Neural cell (in vitro differentiated cells): ENCODE measurements around the gene BOD1L2. TPM values are rescaled to one million over a fixed set of nuclear protein-coding genes. Genes with fewer than 3 reads are reported as not detected.
A peak's percentile ranks its signal among the peaks of the same experiment; 100 is the strongest.

Experiments
- H2AFZ ChIP-seq: fragments of 200-600, 300-800 bp; sonication (generic), shearing (Covaris generic); 2 replicates; pipeline ENCODE4 v1.6.0; 2014; ENCODE audit warnings: low read depth, mild to moderate bottlenecking, antibody characterized with exemption, low read length, moderate library complexity
- H3F3A ChIP-seq: fragments of 200-600 bp; shearing (Covaris generic); 2 replicates; pipeline ENCODE4 v1.6.1; 2016; ENCODE audit warnings: mild to moderate bottlenecking, moderate library complexity, mixed read lengths, antibody characterized with exemption, low read length; ENCODE audit not compliant: insufficient read depth, poor library complexity, severe bottlenecking
- H3K27ac ChIP-seq: fragments of 200-600, 300-800 bp; sonication (generic), shearing (Covaris generic); 2 replicates; pipeline ENCODE4 v1.5.1; 2014; ENCODE audit warnings: mild to moderate bottlenecking, low read length, moderate library complexity
- H3K27me3 ChIP-seq: fragments of 300-800, 200-600 bp; sonication (generic), shearing (Covaris generic); 2 replicates; pipeline ENCODE4 v1.6.0; 2014; ENCODE audit warnings: mild to moderate bottlenecking, low read depth, low read length, moderate library complexity; ENCODE audit not compliant: insufficient read depth
- H3K36me3 ChIP-seq: fragments of 300-800, 200-600 bp; sonication (generic), shearing (Covaris generic); 2 replicates; pipeline ENCODE4 v1.5.1; 2014; ENCODE audit warnings: mild to moderate bottlenecking, antibody characterized with exemption, low read length, moderate library complexity; ENCODE audit not compliant: insufficient read depth
- H3K4me2 ChIP-seq: fragments of 300-800, 200-600 bp; sonication (generic), shearing (Covaris generic); 2 replicates; pipeline ENCODE4 v1.6.0; 2014; ENCODE audit warnings: mild to moderate bottlenecking, low read length
- H3K4me3 ChIP-seq: fragments of 300-800, 200-600 bp; sonication (generic), shearing (Covaris generic); 2 replicates; pipeline ENCODE4 v1.5.1; 2014; ENCODE audit warnings: mild to moderate bottlenecking, low read length, moderate library complexity
- H3K79me2 ChIP-seq: fragments of 200-600 bp; shearing (Covaris generic); replicated peaks from 2 replicates; pipeline ENCODE4 v1.6.0; 2014; ENCODE audit warnings: mild to moderate bottlenecking, low read length, moderate library complexity; ENCODE audit not compliant: insufficient read depth
- H3K9ac ChIP-seq: fragments of 300-800, 200-600 bp; sonication (generic), shearing (Covaris generic); 2 replicates; pipeline ENCODE4 v1.6.1; 2016; ENCODE audit warnings: mild to moderate bottlenecking, low read length, mixed read lengths
- H3K9me2 ChIP-seq: fragments of 200-600 bp; shearing (Covaris generic); 2 replicates; pipeline ENCODE4 v1.6.1; 2016; ENCODE audit warnings: mild to moderate bottlenecking, low read length, mixed read lengths; ENCODE audit not compliant: insufficient read depth
- H3K9me3 ChIP-seq: fragments of 200-600, 300-800 bp; sonication (generic), shearing (Covaris generic); 2 replicates; pipeline ENCODE4 v1.6.1; 2016; ENCODE audit warnings: mild to moderate bottlenecking, mixed run types, low read length, moderate library complexity, mixed read lengths
- H4K20me1 ChIP-seq: fragments of 200-600 bp; shearing (Covaris generic); 2 replicates; pipeline ENCODE4 v1.6.1; 2016; ENCODE audit warnings: mild to moderate bottlenecking, mixed run types; ENCODE audit not compliant: insufficient read depth
- CTCF ChIP-seq: fragments of 450-650 bp; IDR thresholded peaks from 2 replicates; pipeline ENCODE4 v1.5.1; 2014; ENCODE audit warnings: antibody characterized with exemption, mild to moderate bottlenecking, moderate library complexity; ENCODE audit not compliant: poor library complexity, severe bottlenecking
- EP300 ChIP-seq: fragments of 450-650 bp; conservative IDR thresholded peaks from 2 replicates; pipeline ENCODE4 v1.6.1; 2014; ENCODE audit warnings: antibody characterized with exemption, mild to moderate bottlenecking, moderate library complexity; ENCODE audit not compliant: poor library complexity, severe bottlenecking
- EZH2 ChIP-seq: fragments of 200-600, 300-800 bp; shearing (Covaris generic), sonication (generic); IDR thresholded peaks from 2 replicates; pipeline ENCODE4 v1.6.1; 2014; ENCODE audit warnings: antibody characterized with exemption, low read length, borderline replicate concordance, mild to moderate bottlenecking; ENCODE audit not compliant: insufficient read depth, poor library complexity, severe bottlenecking
- MXI1 ChIP-seq: fragments of 450-650 bp; conservative IDR thresholded peaks from 2 replicates; pipeline ENCODE4 v1.6.1; 2014; ENCODE audit warnings: antibody characterized with exemption, mild to moderate bottlenecking; ENCODE audit not compliant: poor library complexity, severe bottlenecking
- POLR2AphosphoS5 ChIP-seq: IDR thresholded peaks from 2 replicates; pipeline ENCODE4 v1.6.1; 2012
- RAD21 ChIP-seq: fragments of 450-650 bp; conservative IDR thresholded peaks from 2 replicates; pipeline ENCODE4 v1.6.1; 2014; ENCODE audit warnings: antibody characterized with exemption, mild to moderate bottlenecking, moderate library complexity
- REST ChIP-seq: IDR thresholded peaks from 2 replicates; pipeline ENCODE4 v1.6.1; 2012; ENCODE audit warnings: borderline replicate concordance
- SMC3 ChIP-seq: fragments of 450-650 bp; conservative IDR thresholded peaks from 2 replicates; pipeline ENCODE4 v1.6.1; 2014; ENCODE audit warnings: antibody characterized with exemption, mild to moderate bottlenecking, moderate library complexity; ENCODE audit not compliant: poor library complexity
- TAF1 ChIP-seq: IDR thresholded peaks from 2 replicates; pipeline ENCODE4 v1.6.1; 2012; ENCODE audit warnings: low read depth
- polyA minus RNA-seq: library from RNA; depleted of rRNA, polyadenylated mRNA; stranded (reverse); fragments of >200 nt; gene quantifications from 2 replicates; pipeline ENCODE4 v1.2.3, GENCODE V29; 2014
- polyA plus RNA-seq: library from polyadenylated mRNA; depleted of rRNA; stranded (reverse); fragments of >200 nt; gene quantifications from 2 replicates; pipeline ENCODE4 v1.2.3, GENCODE V29; 2014

Gene BOD1L2
- polyA plus RNA-seq (not detected in 2 replicates), polyA minus RNA-seq (not detected in 2 replicates)

GRCh38 chr18:57146956-57147636 is at the start of gene BOD1L2:
Gene BOD1L2, plus strand, starts transcription at chr18:57147087. Its CDS starts 226 bp downstream, at chr18:57147313.
- H3K36me3 ChIP-seq = no peaks in the 10 kb centered on the region
- TF ChIP-seq MXI1 (no peak), CTCF (no peak), EP300 (no peak), EZH2 (no peak), TAF1 (no peak), RAD21 (no peak), POLR2AphosphoS5 (no peak), SMC3 (no peak), REST (no peak)
- H3K4me2 ChIP-seq = no peak within 1 kb of the TSS
- no peaks in the 10 kb centered on the region for H3K79me2 ChIP-seq
- no peaks in the 10 kb centered on the region for H3K9me3 ChIP-seq
- no peaks in the 10 kb centered on the region for H3K9me2 ChIP-seq
- H4K20me1 ChIP-seq = no peaks in the 10 kb centered on the region
- H3F3A ChIP-seq = no peaks in the 10 kb centered on the region
- no peak within 1 kb of the TSS for H2AFZ ChIP-seq
- H3K9ac ChIP-seq = no peak within 1 kb of the TSS
- no peak within 1 kb of the TSS for H3K4me3 ChIP-seq
- no peaks in the 10 kb centered on the region for H3K27me3 ChIP-seq
- H3K27ac ChIP-seq = no peak within 1 kb of the TSS

GRCh38 chr18:57107140-57107832 is 39.6 kb upstream of the BOD1L2 start:
- no peaks in the 10 kb centered on the region for H3F3A ChIP-seq
- no peaks in the 10 kb centered on the region for H3K27me3 ChIP-seq
- H3K9ac ChIP-seq = no peak overlapping the region
- no peaks in the 10 kb centered on the region for H3K79me2 ChIP-seq
- H4K20me1 ChIP-seq = no peaks in the 10 kb centered on the region
- TF ChIP-seq REST = peak; percentile 88
- no peak for TF ChIP-seq MXI1
- TF ChIP-seq POLR2AphosphoS5 = no peak
- TF ChIP-seq EP300 = no peak
- no peak for TF ChIP-seq RAD21
- TF ChIP-seq TAF1 = no peak
- TF ChIP-seq CTCF = no peak
- no peak for TF ChIP-seq EZH2
- H3K4me3 ChIP-seq = no peak overlapping the region
- no peaks in the 10 kb centered on the region for H3K9me3 ChIP-seq
- no peaks in the 10 kb centered on the region for H3K36me3 ChIP-seq
- no peak overlapping the region for H2AFZ ChIP-seq
- no peaks in the 10 kb centered on the region for H3K9me2 ChIP-seq
- H3K4me2 ChIP-seq = no peak overlapping the region
- H3K27ac ChIP-seq = no peak overlapping the region
